Activated CD4-positive, alpha-beta T cell treated with anti-CD3 and anti-CD28 coated beads, Interleukin-10, Interleukin-2, amounts not matched to agents 100 ng/mL and 50 ng/mL, durations not matched to agents 16 hours and 8 hours (primary cell): ENCODE measurements around the gene DHDH.

Source experiments
- DNase-seq: peaks from one replicate; pipeline ENCODE4 v3.0.0-alpha.2; 2020

The DHDH gene

GRCh38 chr19:48993175-48994034 lies 59.9 kb downstream of the DHDH start, which contains the start of the genes GYS1 and RUVBL2:
GYS1 (minus strand) TSS chr19:48993309; CDS start chr19:48993112, 197 bp downstream.
RUVBL2 (plus strand) TSS chr19:48993887; CDS start chr19:48993912, 25 bp downstream.
- peak; percentile 100 for DNase-seq

GRCh38 chr19:48994035-48994386 lies 60.5 kb downstream of the DHDH start:
- DNase-seq = no peak
